GM18517 (cell line): ENCODE measurements around the gene CD33.
"Not testable (repeated sequence)": the region's sequence is repeated elsewhere in the genome, so short reads cannot be mapped to it uniquely, and the experiment has no call there.

Experiments used
- ATAC-seq: cut with Tn5 transposase; IDR thresholded peaks from one replicate; pipeline ENCODE4 v1.9.1; 2021; ENCODE audit warnings: mild to moderate bottlenecking, moderate library complexity; ENCODE audit not compliant: unreplicated experiment

CD33 gene

GRCh38 chr19:51210191-51210784 lies 14.6 kb upstream of the CD33 start:
- ATAC-seq: no peak

- ATAC-seq: not testable (repeated sequence)
Measured at GRCh38 chr19:51210874-51211361, 14.0 kb upstream of the CD33 start.

- ATAC-seq: no peak
Measured at GRCh38 chr19:51211833-51212232, 13.0 kb upstream of the CD33 start.

GRCh38 chr19:51219307-51219706 lies 5.6 kb upstream of the CD33 start:
- ATAC-seq: no peak

- ATAC-seq: no peak
Measured at GRCh38 chr19:51219971-51220370, 4.9 kb upstream of the CD33 start.

GRCh38 chr19:51220996-51221395 lies 3.9 kb upstream of the CD33 start:
- ATAC-seq: no peak

GRCh38 chr19:51224163-51224641 lies 678 bp upstream of the CD33 start:
- no peak for ATAC-seq

- ATAC-seq: no peak
Measured at GRCh38 chr19:51226067-51226466, 1.2 kb downstream of the CD33 start.

- no peak for ATAC-seq
Measured at GRCh38 chr19:51227326-51227725, 2.4 kb downstream of the CD33 start.

GRCh38 chr19:51227966-51228365 lies 3.1 kb downstream of the CD33 start:
- ATAC-seq: no peak

GRCh38 chr19:51240866-51241265 lies 16.0 kb downstream of the CD33 start:
- ATAC-seq: no peak

GRCh38 chr19:51242881-51243630 lies 18.2 kb downstream of the CD33 start:
- ATAC-seq: no peak

GRCh38 chr19:51246164-51246552 lies 21.3 kb downstream of the CD33 start:
- ATAC-seq: no peak

- no peak for ATAC-seq
Measured at GRCh38 chr19:51247972-51248590, 23.2 kb downstream of the CD33 start.

- no peak for ATAC-seq
Measured at GRCh38 chr19:51250786-51251467, 26.0 kb downstream of the CD33 start, which contains the start of gene SIGLECL1. Gene SIGLECL1 (plus strand): TSS chr19:51251080. CDS start chr19:51264073, 12,993 bp downstream.

GRCh38 chr19:51251468-51251820 lies 26.6 kb downstream of the CD33 start:
- no peak for ATAC-seq

GRCh38 chr19:51252306-51253079 lies 27.6 kb downstream of the CD33 start:
- no peak for ATAC-seq

GRCh38 chr19:51253088-51253806 lies 28.4 kb downstream of the CD33 start:
- no peak for ATAC-seq

- ATAC-seq: no peak
Measured at GRCh38 chr19:51256155-51256625, 31.3 kb downstream of the CD33 start.

- ATAC-seq: no peak
Measured at GRCh38 chr19:51257471-51257870, 32.6 kb downstream of the CD33 start.
